Stimulated activated naive B cell treated with anti-CD40 and anti-IgM and Interleukin-4, amounts not matched to agents 10 μg/mL and 1 μg/mL and 100 μg/mL, for 72 hours (primary cell): ENCODE data around the gene TRIM31.
A peak's percentile ranks its signal among the peaks of the same experiment; 100 is the strongest.
"Not testable (repeated sequence)": the region's sequence is repeated elsewhere in the genome, so short reads cannot be mapped to it uniquely, and the experiment has no call there.

Source experiments
- ATAC-seq, 2 donors: fragments of 150-1000 bp; cut with Tn5 transposase; replicated peaks; 2 replicates each; pipeline ENCODE4 v1.10.0; 2021; ENCODE audit warnings: moderate library complexity in 1 of 2
- DNase-seq: peaks from one replicate; pipeline ENCODE4 v3.0.0; 2021
- H3K27ac Mint-ChIP-seq: one replicate; pipeline ENCODE4 v1.8.0; 2022; ENCODE audit warnings: mild to moderate bottlenecking, mixed read lengths
- H3K27me3 Mint-ChIP-seq, 2 donors: one replicate each; pipeline ENCODE4 v1.8.0; 2022; ENCODE audit warnings: mixed read lengths in 2 of 2
- H3K36me3 Mint-ChIP-seq, 2 donors: one replicate each; pipeline ENCODE4 v1.8.0; 2022; ENCODE audit warnings: mixed read lengths in 2 of 2, mild to moderate bottlenecking in 1 of 2
- H3K4me1 Mint-ChIP-seq, 2 donors: one replicate each; pipeline ENCODE4 v1.8.0; 2022; ENCODE audit warnings: mixed read lengths in 2 of 2, mild to moderate bottlenecking in 1 of 2
- H3K4me3 Mint-ChIP-seq, 2 donors: one replicate each; pipeline ENCODE4 v1.8.0; 2022; ENCODE audit warnings: mild to moderate bottlenecking in 2 of 2, mixed read lengths in 2 of 2, moderate library complexity in 1 of 2
- H3K9me3 Mint-ChIP-seq, 2 donors: one replicate each; pipeline ENCODE4 v1.8.0; 2022; ENCODE audit warnings: mixed read lengths in 2 of 2, mild to moderate bottlenecking in 1 of 2

TRIM31 gene

DNA sequence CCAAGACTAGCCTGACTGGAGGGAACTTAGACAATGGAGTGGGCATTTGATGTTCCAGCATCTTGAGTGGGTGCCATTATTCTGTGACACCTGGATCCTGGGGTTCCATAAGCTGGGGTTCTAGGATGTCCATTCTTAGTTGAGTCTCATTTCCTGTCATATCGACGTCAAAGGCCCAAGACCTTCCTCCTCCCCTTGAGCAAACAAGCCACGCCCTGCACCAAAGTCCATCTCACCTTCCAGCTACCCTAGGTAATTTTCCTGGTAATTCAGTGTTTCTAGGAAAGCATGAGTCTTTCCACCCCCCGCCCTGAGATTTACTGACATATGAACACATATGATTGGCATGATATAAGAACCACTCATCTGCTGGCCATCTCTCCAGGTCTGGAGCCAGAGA lies 22.9 kb upstream of the TRIM31 start, which contains the start of gene TRIM40:
Gene TRIM40, plus strand, starts transcription at position 384 of the 400 bp plus-strand sequence. CDS start 897 bp downstream, outside the sequence.
- Mint-ChIP-seq H3K4me3 (no peak within 1 kb of the TSS), H3K4me1 (peaks cover 4% of the 10 kb centered on the region in 2 donors), H3K27ac (no peak within 1 kb of the TSS), H3K27me3 (peaks cover 42 to 62% of the 10 kb centered on the region in 2 donors), H3K9me3 (no peaks in the 10 kb centered on the region), H3K36me3 (no peaks in the 10 kb centered on the region)
- DNase-seq (no peak), ATAC-seq (no peak)

DNA sequence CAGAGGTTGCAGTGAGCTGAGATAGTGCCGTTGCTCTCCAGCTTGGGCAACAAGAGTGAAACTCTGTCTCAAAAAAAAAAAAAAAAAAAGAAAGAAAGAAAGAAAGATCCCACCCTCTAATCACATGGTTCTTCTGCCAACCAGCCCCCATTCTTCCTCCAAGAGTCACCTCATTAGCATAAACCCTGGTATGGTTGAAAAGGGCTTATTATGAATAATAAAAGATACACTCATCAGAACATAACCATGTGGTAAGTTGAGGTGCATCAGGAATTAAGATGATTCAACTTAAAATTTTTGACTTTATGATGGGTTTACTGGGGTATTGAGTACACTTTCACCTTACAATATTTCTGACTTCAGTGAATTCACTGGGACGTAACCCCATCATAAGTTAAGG lies 22.3 kb upstream of the TRIM31 start:
- DNase-seq = no peak
- Mint-ChIP-seq H3K9me3 (no peaks in the 10 kb centered on the region), H3K27me3 (peaks cover 45 to 59% of the 10 kb centered on the region in 2 donors), H3K4me1 (peaks cover 5 to 6% of the 10 kb centered on the region in 2 donors), H3K36me3 (no peaks in the 10 kb centered on the region), H3K27ac (no peak overlapping the region), H3K4me3 (no peak overlapping the region)
- ATAC-seq = no peak

DNA sequence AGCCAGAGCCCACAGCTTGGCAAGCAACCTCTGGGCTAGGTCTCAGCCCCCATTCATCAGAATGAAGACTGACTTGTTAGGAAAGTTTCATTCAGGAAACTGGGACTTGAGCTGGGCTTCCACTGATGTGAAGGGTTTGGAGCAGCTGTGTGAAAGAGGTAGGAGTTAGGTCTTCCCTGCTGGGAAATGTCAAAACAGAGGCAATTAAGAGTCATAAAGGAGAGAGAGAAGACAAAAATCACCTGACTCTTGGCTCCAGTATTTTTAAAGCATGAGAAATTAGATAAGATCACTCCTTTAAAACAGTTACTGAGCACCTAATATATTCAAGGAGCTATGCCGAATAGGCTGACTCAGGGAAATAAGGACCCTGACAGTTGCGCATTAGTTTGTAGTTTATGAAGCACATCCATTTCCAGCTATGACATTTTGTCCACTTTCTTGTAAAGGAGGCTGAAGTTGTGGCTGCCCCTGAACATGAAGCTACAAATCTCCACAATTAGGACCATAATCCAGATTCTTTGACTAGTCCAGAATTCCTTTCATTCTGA lies 19.1 kb upstream of the TRIM31 start:
- Mint-ChIP-seq H3K36me3 (no peaks in the 10 kb centered on the region), H3K4me1 (peaks cover 8 to 16% of the 10 kb centered on the region in 2 donors), H3K27me3 (peaks cover 56 to 68% of the 10 kb centered on the region in 2 donors), H3K27ac (no peak overlapping the region), H3K9me3 (no peaks in the 10 kb centered on the region), H3K4me3 (no peak overlapping the region)
- ATAC-seq (no peak), DNase-seq (no peak)

DNA sequence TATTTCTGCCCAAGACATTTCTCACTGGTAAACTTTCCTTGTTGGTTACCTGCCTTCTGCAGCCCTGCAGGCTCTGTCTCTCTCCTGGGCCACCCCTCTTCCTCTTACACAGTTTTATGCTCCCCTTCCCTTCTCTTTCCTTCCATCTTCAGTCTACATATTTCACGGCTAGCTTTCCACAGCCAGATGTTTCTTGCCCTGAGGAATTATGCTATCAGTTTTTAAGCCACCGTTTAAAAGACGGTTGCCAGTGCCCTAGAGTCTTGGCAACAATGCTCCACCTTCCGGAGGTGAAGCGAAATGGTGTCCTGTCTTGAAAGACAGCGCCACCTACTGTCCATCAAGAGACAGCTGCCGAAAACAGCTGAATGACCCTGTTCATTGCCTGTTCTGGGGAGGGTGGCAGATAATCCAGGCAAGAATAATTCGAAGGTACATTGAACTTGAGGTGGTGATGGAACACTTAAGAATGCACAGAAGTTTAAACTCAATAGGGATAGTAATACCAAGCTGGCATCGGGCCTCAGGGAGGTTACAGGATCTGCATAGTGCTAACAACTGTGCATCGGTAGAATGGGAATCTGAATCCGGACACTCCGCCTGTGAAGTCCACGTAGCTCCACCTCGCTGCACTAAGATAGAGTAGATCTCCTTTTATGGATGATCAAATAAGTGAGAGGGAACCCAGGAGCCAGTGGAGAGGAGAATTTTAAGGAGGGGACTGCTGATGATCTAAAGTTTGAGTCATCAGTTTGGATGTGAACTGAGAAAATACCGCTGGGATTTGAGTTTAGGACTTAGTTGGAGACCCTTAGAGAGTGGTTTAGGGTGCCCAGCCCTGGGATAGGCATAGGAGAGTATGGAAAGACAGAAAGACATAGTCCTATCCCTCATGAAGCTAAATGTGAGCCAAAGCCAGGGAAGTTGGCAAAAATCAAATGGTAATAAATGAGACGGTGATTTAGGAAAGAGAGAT lies 18.3 kb upstream of the TRIM31 start:
- Mint-ChIP-seq H3K4me1 (peaks cover 8 to 17% of the 10 kb centered on the region in 2 donors), H3K4me3 (no peak overlapping the region), H3K27ac (no peak overlapping the region), H3K27me3 (peaks cover 60 to 70% of the 10 kb centered on the region in 2 donors), H3K36me3 (no peaks in the 10 kb centered on the region), H3K9me3 (no peaks in the 10 kb centered on the region)
- DNase-seq (peak; percentile 53), ATAC-seq (peak; percentile 92 to 94)

DNA sequence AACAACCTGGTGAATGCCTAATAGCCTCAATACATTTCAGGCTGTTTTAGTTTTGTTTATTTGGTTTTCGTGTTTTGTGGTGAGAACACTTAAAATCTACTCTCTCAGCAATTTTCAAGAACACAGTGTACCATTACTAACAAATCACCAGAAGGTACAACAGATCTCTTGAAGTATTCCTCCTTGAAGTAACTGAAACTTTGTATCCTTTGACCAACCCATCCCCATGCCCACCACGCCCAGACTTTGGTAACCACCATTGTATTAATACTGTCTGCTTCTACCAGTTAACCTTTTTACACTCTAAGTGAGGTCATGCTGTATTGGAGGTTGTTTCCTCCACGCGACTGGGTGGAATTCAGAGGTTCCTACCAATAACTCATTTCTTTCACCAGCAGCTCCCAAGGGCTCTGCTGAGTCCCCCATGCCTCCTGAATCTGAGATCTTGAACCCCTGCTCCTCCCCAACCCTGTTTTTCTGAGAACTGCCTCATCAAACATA lies 17.3 kb upstream of the TRIM31 start:
- no peak for DNase-seq
- Mint-ChIP-seq H3K27me3 (peaks cover 55 to 71% of the 10 kb centered on the region in 2 donors), H3K4me1 (peaks cover 8 to 17% of the 10 kb centered on the region in 2 donors), H3K9me3 (no peaks in the 10 kb centered on the region), H3K27ac (no peak overlapping the region), H3K36me3 (no peaks in the 10 kb centered on the region), H3K4me3 (no peak overlapping the region)
- ATAC-seq = no peak

DNA sequence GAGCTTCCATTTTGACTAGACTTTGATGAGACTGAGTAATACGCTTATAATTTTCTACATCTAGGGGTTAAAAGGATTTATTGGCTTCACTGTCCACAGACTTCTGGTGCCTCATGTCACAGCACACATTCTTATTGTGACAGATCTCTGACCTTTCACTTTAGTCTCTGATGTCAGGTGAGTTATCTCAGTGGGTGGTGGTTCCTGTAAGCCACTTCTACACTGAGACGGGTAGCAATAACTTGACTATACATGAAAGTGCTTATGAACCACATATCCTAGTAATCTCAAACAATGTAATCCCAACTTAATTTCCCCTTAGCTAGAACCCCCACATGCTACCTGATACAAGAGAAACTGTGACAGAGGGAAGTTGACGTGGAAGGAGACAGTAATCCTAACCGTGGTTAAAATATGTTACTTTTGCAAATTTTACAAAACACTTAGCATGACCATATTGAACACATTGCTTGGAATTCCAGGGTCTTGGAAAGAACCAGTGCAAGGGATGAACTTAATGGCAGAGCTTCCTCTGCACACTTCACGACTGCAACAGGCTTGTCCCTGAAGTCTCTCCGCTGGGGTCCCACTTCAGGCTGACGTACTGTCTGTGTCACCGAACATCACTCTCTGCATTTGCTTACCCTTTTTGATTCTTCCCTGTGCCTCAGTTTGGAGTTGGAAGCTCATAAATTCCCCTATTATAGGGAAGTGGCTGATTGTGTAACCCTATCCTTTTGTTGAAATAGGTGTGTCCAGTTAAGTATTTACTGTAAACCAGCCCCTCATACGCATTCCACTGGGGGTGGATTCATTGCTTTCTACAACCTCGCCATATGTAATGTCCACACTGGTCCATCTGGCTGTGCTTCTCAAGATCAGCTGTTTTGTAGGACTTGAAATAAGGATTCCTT lies 16.6 kb upstream of the TRIM31 start:
- H3K4me3 Mint-ChIP-seq = no peak overlapping the region
- H3K27me3 Mint-ChIP-seq = peaks cover 55 to 71% of the 10 kb centered on the region in 2 donors
- no peak for DNase-seq
- H3K4me1 Mint-ChIP-seq = peaks cover 8 to 17% of the 10 kb centered on the region in 2 donors
- ATAC-seq = no peak
- H3K36me3 Mint-ChIP-seq = no peaks in the 10 kb centered on the region
- no peaks in the 10 kb centered on the region for H3K9me3 Mint-ChIP-seq
- no peak overlapping the region for H3K27ac Mint-ChIP-seq

DNA sequence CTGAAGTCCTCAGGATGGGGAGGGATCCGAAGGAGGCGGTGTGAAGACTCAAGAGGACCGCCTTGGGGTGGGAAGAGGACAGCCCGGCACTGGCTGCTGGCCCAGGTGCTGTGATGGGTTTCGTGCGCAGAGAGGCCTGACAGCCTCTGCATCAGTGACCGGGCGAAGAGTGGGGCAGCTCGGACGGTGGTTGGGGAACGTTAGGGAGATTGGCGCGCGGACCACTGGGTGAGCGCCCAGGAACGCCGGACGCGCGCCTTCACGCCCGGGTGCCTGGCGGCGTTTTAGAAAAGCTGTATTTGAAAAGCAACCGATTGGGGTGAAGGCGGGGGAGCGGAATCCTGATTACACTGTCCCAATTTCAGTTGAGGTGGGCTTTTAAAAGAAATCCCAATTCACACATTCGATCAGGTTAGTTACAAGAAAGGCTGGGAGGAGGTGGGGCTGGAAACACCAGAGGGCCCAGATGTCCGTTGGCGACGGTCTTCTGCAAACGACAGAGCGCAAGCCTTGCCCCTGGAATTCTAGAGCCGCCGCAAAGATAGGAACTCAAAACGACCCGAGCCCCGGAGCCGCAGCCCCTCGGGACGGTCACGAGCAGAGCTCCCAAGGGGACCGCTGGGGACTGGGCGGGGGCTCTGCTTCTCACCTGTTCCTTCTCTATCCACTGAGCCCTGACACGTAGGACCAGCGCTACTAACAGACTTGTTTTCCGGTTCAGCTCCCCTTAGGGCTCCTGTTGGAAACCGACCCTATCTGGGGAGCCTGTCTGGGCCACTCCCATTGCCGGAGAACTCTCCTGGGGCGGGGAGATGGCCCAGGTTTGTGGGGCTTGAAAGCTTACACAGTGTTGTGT lies 14.6 kb upstream of the TRIM31 start:
- Mint-ChIP-seq H3K27ac (no peak overlapping the region), H3K4me3 (peak overlapping the region in 1 of 2 donors; percentile 20), H3K9me3 (no peaks in the 10 kb centered on the region), H3K4me1 (peaks cover 8 to 17% of the 10 kb centered on the region in 2 donors), H3K36me3 (no peaks in the 10 kb centered on the region), H3K27me3 (peaks cover 50 to 73% of the 10 kb centered on the region in 2 donors)
- ATAC-seq (no peak), DNase-seq (no peak)

DNA sequence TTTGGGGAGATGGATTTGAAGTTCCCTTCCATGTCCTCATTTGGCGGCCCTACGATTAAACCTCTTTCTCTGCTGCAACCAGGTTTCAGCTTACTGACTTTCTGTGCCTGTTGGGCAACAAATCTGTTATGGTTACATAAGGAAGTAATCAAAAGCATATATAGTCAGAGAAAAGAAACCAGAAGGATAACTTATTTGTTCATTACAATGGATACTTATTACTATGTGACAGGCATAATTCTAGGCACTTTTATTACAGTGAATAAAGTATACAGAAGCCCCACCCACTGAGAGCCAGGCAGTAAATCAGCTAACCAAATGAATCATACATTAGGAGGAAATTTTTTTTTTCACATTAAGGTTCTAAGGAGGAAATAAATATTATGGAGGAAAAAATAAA lies 9.6 kb upstream of the TRIM31 start:
- DNase-seq = no peak
- peaks cover 0 to 11% of the 10 kb centered on the region in 2 donors for H3K4me1 Mint-ChIP-seq
- no peak overlapping the region for H3K4me3 Mint-ChIP-seq
- peaks cover 26 to 71% of the 10 kb centered on the region in 2 donors for H3K27me3 Mint-ChIP-seq
- no peak for ATAC-seq
- H3K9me3 Mint-ChIP-seq = no peaks in the 10 kb centered on the region
- no peaks in the 10 kb centered on the region for H3K36me3 Mint-ChIP-seq
- no peak overlapping the region for H3K27ac Mint-ChIP-seq

DNA sequence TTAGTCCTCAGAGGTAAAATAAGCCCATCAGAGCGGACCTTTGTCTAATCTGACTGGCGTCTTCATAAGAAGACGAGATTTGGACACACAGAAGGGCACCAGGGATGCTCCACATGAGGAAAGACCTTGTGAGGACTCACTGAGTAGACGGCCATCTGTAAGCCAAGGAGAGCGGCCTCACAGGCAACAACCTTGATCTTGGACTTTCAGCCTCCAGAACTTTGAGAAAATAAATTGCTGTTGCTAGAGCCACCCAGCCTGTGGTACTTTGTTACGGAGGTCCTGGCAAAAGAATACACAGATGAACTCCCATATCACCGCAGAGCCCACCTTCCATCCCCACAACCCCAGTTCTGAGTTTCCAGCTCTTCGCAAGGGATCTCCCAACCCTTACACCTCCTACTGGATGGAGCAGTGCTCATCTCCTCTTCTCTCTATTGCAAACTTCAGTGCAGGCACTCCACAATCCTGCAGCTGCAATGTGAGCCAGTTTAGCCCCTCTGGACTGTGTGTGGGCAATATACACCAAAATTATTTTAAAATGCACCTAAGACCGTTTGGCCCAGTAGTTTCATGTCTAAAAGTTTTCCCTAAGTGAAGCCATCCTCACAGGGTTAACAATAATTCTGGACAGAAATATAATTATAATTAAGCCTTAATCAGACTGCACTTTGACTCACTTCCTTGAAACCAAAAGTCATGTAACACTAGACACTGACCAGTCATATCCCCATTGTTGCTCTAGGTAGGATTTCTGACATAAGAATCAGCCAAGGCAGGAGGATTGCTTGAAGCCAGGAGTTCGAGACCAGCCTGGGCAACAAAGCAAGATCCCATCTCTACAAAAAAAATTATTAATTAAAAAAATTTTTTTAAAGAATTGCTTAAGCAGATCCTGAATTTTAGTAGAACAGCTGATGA lies 8.8 kb upstream of the TRIM31 start:
- Mint-ChIP-seq H3K27ac (no peak overlapping the region), H3K27me3 (peaks cover 26 to 63% of the 10 kb centered on the region in 2 donors), H3K36me3 (no peaks in the 10 kb centered on the region), H3K4me1 (peaks cover 0 to 5% of the 10 kb centered on the region in 2 donors), H3K9me3 (no peaks in the 10 kb centered on the region), H3K4me3 (no peak overlapping the region)
- ATAC-seq = no peak
- DNase-seq = no peak

DNA sequence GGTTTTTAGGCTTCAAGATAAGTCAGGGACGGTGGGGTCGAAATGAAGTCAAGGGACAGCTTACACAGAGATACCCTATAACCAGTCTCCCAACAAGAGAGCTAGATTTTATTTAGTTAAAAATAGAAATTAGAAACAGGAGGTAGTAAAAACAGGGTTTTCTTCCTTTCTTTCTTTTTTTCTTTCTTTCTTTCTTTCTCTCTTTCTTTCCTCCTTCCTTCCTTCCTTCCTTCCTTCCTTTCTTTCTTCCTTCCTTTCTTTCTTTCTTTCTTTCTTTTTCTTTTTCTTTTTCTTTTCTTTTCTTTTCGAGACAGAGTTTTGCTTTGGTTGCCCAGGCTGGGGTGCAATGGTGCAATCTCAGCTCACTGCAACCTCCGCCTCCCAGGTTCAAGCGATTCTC lies 5.8 kb upstream of the TRIM31 start:
- not testable (repeated sequence) for DNase-seq, ATAC-seq, H3K9me3 Mint-ChIP-seq, H3K27ac Mint-ChIP-seq, H3K4me3 Mint-ChIP-seq, H3K36me3 Mint-ChIP-seq
- peaks cover 19 to 59% of the 10 kb centered on the region in 2 donors for H3K27me3 Mint-ChIP-seq
- peaks cover under 1 to 11% of the 10 kb centered on the region in 2 donors for H3K4me1 Mint-ChIP-seq

DNA sequence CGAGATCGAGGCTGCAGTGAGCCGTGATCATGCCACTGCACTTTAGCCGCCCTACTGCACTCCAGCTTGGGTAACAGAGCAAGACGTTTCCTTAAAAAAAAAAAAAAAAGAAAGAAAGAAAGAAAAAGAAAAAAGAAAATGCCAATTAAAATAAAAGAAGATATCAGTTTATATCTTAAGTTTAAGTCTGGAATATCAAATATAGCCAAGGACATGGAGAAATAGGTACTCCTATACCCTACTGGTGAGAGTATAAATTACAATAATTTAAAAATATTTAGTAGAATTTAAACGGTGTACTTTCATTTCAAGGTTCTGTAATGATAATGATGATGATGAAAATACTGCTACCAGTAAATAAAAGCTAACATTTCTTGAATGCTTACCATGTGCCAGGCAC lies 3.8 kb upstream of the TRIM31 start:
- ATAC-seq (no peak), DNase-seq (no peak)
- peaks cover 24 to 44% of the 10 kb centered on the region in 2 donors for H3K27me3 Mint-ChIP-seq
- H3K36me3 Mint-ChIP-seq = no peaks in the 10 kb centered on the region
- peaks cover 7 to 25% of the 10 kb centered on the region in 2 donors for H3K4me1 Mint-ChIP-seq
- no peak overlapping the region for H3K27ac Mint-ChIP-seq
- H3K4me3 Mint-ChIP-seq = no peak overlapping the region
- no peaks in the 10 kb centered on the region for H3K9me3 Mint-ChIP-seq

DNA sequence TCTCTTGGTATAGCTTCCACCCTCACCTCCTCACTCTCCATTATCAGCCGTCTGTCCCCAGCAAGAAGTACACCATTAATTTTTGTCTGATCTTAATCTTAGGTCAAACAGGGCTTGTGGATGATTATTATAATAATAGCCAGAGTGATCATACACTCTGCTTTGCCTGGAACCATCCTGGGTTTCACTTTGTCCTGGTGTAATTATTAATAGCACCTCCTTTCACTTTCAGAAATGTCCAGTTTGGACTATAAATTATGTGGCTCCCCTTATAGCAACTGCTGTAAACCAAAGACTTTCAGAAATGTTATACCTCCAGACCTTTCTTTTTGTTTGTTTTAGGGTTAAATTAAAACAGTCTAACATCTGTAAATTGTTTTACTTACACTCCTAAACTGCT lies 951 bp upstream of the TRIM31 start:
- peaks cover 10 to 31% of the 10 kb centered on the region in 2 donors for H3K4me1 Mint-ChIP-seq
- no peak overlapping the region for H3K27ac Mint-ChIP-seq
- H3K27me3 Mint-ChIP-seq = peaks cover 28 to 36% of the 10 kb centered on the region in 2 donors
- H3K9me3 Mint-ChIP-seq = no peaks in the 10 kb centered on the region
- H3K36me3 Mint-ChIP-seq = no peaks in the 10 kb centered on the region
- DNase-seq = no peak
- no peak overlapping the region for H3K4me3 Mint-ChIP-seq
- ATAC-seq = no peak
